GM18517 (cell line): ENCODE data around the gene COQ8A.
"Not testable (repeated sequence)": the region's sequence is repeated elsewhere in the genome, so short reads cannot be mapped to it uniquely, and the experiment has no call there.

Experiments used
- ATAC-seq: cut with Tn5 transposase; IDR thresholded peaks from one replicate; pipeline ENCODE4 v1.9.1; 2021; ENCODE audit warnings: mild to moderate bottlenecking, moderate library complexity; ENCODE audit not compliant: unreplicated experiment

Gene COQ8A

DNA sequence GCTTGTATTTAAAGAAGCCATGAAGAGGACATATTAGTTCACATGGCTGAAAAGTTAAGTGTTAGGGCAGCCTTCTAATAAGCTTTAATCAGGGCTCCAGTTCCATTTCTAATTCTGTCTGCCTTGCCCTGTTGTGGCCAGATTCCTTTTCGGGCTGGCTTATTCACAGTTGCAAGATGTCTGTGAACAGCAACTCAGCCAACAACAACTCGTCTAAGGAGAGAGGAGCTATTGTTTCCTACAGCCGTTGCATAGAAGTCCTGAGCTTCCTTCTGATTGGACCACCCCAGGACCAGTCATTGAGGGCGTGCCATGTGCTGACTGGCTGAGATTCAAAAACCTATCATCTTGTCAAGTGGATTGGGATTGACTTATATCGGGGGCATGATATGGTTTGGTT lies 18.6 kb upstream of the COQ8A start:
- no peak for ATAC-seq

- ATAC-seq: not testable (repeated sequence)
These were observed 10.6 kb upstream of the COQ8A start for GRCh38 chr1:226929260-226930111.

DNA sequence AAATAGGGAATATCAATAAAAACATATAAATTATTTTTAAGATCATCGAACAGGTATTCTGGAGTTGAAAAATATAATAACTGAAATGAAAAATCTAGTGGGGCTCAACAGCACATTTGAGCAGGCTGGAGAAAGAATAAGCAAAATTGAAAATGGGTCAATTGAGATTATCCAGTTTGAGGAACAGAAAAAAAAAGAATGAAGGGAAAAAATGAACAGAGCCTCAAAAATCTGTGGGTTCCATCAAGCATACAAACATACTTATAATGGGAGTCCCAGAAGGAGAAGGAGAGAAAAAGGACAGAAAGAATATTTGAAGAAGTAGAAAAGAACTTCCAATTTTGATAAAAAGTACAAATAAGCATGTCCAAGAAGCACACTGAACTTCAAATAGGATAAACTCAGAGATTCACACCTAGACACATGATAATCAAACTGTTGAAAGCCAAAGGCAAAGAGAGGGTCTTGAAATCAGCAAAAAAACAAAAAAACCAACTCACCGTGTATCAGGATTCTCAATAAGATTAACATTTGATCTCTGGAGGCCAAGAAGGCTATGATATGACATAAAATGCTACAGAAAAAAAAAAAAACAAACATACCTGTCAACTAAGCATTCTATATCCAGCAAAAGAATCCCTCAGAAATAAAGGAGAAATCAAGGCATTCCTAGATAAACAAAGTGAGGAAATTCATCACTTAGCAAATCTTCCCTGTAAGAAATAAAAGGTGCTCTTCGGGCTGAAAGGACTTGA lies 5.4 kb upstream of the COQ8A start:
- no peak for ATAC-seq

GRCh38 chr1:226937940-226938725 lies 2.0 kb upstream of the COQ8A start:
- no peak for ATAC-seq

DNA sequence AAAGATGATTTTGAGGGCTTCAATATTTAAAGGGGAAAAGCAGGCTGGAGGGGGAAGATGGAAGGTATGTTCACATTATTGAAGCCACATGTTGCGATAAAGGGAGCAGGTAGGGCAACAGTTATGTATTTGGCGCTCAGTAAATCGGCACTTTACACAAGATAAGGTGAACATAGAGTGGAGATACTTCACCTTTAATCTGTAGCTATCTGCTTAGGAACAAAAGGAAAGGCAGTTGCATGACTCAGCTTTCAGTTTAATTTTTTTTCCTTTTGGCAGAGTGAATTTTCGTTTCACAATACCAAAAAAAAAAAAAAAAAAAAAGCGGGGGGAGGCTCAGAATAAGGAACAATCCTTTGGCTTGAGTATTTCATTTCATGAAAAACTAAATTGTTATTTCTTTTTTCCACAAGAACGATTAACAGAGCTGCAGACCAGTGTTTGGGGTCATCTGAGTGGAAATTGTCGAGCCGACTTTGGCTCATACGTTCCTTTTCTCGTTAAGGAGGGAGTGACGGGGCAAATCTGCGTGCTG lies 1.1 kb upstream of the COQ8A start:
- no peak for ATAC-seq

GRCh38 chr1:226939438-226940028 lies 561 bp upstream of the COQ8A start:
- ATAC-seq: peak; percentile 32

- ATAC-seq: no peak
These were observed 643 bp downstream of the COQ8A start for GRCh38 chr1:226940806-226941067.

GRCh38 chr1:226942392-226942791 lies 2.3 kb downstream of the COQ8A start:
- ATAC-seq: no peak

DNA sequence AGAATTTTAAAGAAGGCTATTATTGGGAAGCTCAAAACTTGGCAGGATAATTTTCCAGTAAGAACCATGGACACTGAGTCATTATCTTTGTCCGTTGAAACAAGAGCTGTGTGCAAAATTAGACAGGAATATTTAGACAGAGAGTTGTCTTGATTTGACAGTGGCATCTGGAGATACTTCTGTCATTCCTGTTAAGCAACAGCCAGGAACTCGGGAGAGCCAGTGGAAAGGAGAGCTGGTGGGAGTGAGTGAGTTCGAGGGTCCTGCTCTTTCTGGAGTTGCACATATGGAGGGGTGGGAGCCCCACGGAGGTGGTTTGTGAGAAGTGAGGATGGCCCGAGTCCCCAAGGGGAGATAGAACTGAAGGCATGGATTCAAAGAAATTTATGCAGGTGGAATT lies 3.1 kb downstream of the COQ8A start:
- no peak for ATAC-seq

GRCh38 chr1:226943927-226944326 lies 3.8 kb downstream of the COQ8A start:
- ATAC-seq: no peak

GRCh38 chr1:226945106-226945857 lies 5.2 kb downstream of the COQ8A start:
- ATAC-seq: no peak

DNA sequence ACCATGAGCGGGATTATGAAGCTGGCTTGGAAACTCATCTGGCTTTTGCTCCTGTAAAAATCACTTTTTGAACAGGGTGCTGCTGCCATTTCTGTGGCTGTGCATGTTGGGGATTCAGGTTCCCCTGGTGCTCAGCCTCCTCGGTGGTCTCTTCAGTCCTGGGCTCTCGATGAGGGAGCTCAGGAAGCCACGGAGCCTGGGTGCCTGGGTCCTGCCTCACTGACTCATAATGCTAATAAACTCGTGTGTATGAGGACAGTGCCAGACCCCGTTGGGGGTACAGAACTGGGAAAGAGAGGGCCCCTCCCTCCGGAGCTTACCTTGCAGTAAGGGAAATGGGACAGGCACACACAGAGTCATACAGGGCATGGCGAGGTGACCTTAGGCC lies 5.8 kb downstream of the COQ8A start:
- ATAC-seq: no peak

DNA sequence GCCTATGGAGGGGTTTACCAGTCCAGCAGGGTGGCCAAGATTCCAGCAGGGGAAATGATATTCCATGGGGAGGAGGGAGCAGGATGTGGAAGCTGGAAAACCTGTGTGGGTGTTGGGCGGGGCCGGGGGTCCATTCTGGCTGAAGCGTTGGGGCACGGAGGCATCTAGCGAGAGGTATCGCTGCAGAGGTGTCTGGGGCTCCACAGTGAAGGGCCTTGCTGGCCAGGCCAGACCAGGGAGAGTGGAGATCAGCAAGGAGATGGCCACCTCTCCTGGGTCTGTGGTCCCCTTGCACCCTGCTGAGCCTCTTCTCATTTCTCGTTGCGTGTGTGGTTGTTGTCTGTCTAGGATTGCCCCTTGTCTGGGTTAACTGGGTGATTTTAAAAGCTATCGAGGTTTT lies 6.2 kb downstream of the COQ8A start:
- no peak for ATAC-seq

- ATAC-seq: no peak
These were observed 6.7 kb downstream of the COQ8A start for GRCh38 chr1:226946841-226947240.

DNA sequence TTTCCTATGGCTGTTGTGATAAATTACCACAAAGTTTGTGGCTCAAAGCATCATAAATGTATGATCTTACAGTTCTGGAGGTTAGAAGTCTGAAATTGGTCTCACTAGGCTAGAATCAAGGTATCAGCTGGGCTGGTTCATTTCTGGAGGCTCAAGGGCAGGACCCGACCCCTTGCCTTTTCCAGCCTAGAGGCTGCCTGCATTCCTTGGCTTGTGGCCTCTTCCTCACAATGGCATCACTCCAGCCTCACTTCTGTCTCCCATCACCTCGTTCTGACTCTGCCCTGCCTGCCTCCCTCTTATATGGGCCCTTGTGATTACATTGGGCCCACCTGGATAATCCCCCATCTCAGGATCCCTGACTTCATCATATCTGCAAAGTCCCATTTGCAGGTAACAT lies 8.0 kb downstream of the COQ8A start:
- no peak for ATAC-seq

- ATAC-seq: no peak
These were observed 8.4 kb downstream of the COQ8A start for GRCh38 chr1:226948480-226948879.

DNA sequence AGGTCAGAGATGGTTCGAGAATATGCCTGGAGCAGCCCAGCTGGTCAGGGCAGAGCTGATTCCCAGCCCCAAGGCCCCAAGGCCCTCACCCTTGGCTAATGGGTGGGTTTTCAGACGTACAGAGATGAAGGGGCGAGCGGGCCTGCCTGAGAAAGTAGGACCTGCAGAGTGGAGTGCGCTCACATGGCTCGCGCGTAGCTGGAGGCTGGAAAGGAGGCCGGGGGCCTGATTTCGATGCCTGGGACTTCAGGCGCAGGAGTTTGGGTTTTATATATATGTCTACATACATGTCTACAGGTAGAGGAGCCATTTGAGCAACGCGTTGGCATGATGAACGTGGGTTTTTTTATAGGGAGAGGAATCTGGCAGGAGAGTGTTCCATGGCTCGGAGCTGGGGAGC lies 8.9 kb downstream of the COQ8A start:
- ATAC-seq: no peak

DNA sequence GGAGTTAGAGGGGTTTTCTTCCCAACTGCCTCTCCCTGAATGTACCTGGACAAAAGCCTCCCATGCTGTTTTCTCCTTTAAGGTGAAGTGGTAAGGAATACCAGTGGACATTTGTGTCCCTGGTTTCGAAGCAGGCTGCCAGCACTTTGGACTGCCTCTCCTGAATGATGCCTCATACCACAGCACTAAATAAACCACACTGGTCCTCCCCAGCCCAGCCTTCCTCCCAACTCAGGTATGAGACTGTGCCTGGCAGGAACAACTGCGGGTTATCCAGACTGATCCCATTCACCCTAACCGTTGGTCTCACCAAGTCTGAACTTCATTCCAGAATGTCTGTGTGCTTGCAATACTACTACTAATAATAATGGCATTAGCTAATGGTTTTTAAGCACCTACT lies 9.3 kb downstream of the COQ8A start:
- ATAC-seq: no peak

GRCh38 chr1:226950316-226950715 lies 10.2 kb downstream of the COQ8A start:
- no peak for ATAC-seq

- no peak for ATAC-seq
These were observed 10.8 kb downstream of the COQ8A start for GRCh38 chr1:226950871-226951270.
